Measurements from ENCODE around the gene DCAF8L2.

The DCAF8L2 gene

DNA sequence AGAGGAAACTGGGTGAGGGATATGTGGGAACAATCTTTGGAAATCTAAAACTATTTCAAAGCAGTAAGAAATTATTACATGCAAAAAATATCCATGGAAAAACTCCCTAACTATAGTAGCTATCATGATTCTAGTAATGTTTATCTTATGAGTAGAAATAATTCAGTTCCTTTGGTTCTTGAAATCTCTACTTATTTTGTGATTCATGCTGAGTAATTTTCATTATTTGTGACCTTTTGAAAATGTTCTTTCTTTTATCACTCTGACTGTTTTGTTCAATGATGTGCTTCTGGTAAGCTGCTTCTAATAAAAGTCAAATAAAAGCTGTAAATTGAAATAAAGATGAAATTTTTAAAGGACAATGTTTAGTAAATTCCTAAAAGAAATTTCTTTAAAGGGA lies 177.2 kb downstream of the DCAF8L2 start:
- Histone ChIP-seq H3K27ac (ENCODE audit: low read length, poor library complexity, severe bottlenecking) (no peak overlapping the region), H4K8ac (ENCODE audit: low read length) (no peak overlapping the region), H2BK15ac (ENCODE audit: low read depth, poor library complexity, severe bottlenecking) (no peak overlapping the region), H3K14ac (ENCODE audit: low read length in 2 of 2) (no peak overlapping the region), H2BK120ac (ENCODE audit: low read depth, low read length) (no peak overlapping the region), H3K18ac (ENCODE audit: low read depth in 1 of 2, low read length in 2 of 2) (no peak overlapping the region), H2AFZ (ENCODE audit: low read depth, low read length) (no peak overlapping the region), H3K4me1 (ENCODE audit: control insufficient read depth, insufficient read depth, low read depth, low read length) (no peaks in the 10 kb centered on the region), H2BK5ac (ENCODE audit: low read depth, low read length, poor library complexity, severe bottlenecking) (no peak overlapping the region), H3K4ac (ENCODE audit: low read depth in 1 of 2, low read length in 2 of 2) (no peak overlapping the region), H3K27me3 (ENCODE audit: control insufficient read depth in 1 of 2, insufficient read depth in 1 of 2, low read length in 2 of 2) (no peaks in the 10 kb centered on the region), H3K9me3 (ENCODE audit: control insufficient read depth, low read length) (no peaks in the 10 kb centered on the region), H4K91ac (ENCODE audit: low read length) (no peak overlapping the region), H3K36me3 (ENCODE audit: control insufficient read depth in 1 of 2, insufficient read depth in 2 of 2, low read depth in 1 of 2, low read length in 2 of 2) (no peaks in the 10 kb centered on the region), H2BK12ac (ENCODE audit: low read length in 2 of 2) (no peak overlapping the region), H3K79me1 (replicated peaks; ENCODE audit: low read length, poor library complexity, severe bottlenecking) (no peaks in the 10 kb centered on the region), H3K23ac (ENCODE audit: low read length in 2 of 2) (no peak overlapping the region), H3K4me2 (ENCODE audit: low read length, poor library complexity, severe bottlenecking) (no peak overlapping the region), H2AK5ac (ENCODE audit: low read length, severe bottlenecking) (no peak overlapping the region), H3K9ac (ENCODE audit: low read length) (no peak overlapping the region), H3K4me3 (ENCODE audit: insufficient read depth in 1 of 2, low read depth in 1 of 2, low read length in 2 of 2) (no peak overlapping the region)
- no peak for DNase-seq

DNA sequence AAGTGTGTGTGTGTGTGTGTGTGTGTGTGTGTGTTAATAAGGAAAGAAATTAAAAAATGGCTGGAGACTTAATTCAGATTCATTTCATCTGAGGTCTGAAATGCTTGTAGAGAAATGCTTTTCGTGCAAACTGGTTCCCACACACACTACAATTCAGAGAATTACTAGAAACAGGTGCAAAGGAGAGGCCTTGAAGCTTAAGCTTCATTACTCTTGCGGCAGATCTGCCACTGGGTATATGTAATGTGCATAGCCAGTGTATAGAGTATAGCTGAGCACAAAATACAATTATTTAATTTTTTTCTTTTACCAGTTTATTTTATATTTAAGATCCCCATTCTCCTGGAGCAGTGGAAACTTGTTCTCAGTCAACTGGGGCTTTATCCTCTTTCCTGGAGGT lies 185.8 kb downstream of the DCAF8L2 start:
- Histone ChIP-seq H3K79me1 (replicated peaks; ENCODE audit: low read length, poor library complexity, severe bottlenecking) (no peaks in the 10 kb centered on the region), H3K27ac (ENCODE audit: low read length, poor library complexity, severe bottlenecking) (no peak overlapping the region), H2BK5ac (ENCODE audit: low read depth, low read length, poor library complexity, severe bottlenecking) (no peak overlapping the region), H3K9me3 (ENCODE audit: control insufficient read depth, low read length) (no peaks in the 10 kb centered on the region), H2AK5ac (ENCODE audit: low read length, severe bottlenecking) (no peak overlapping the region), H4K8ac (ENCODE audit: low read length) (no peak overlapping the region), H3K4me3 (ENCODE audit: insufficient read depth in 1 of 2, low read depth in 1 of 2, low read length in 2 of 2) (no peak overlapping the region), H3K4ac (ENCODE audit: low read depth in 1 of 2, low read length in 2 of 2) (no peak overlapping the region), H2AFZ (ENCODE audit: low read depth, low read length) (no peak overlapping the region), H3K18ac (ENCODE audit: low read depth in 1 of 2, low read length in 2 of 2) (no peak overlapping the region), H3K9ac (ENCODE audit: low read length) (no peak overlapping the region), H3K4me1 (ENCODE audit: control insufficient read depth, insufficient read depth, low read depth, low read length) (no peaks in the 10 kb centered on the region), H3K23ac (ENCODE audit: low read length in 2 of 2) (no peak overlapping the region), H3K4me2 (ENCODE audit: low read length, poor library complexity, severe bottlenecking) (no peak overlapping the region), H2BK15ac (ENCODE audit: low read depth, poor library complexity, severe bottlenecking) (no peak overlapping the region), H3K27me3 (ENCODE audit: control insufficient read depth in 1 of 2, insufficient read depth in 1 of 2, low read length in 2 of 2) (no peaks in the 10 kb centered on the region), H3K36me3 (ENCODE audit: control insufficient read depth in 1 of 2, insufficient read depth in 2 of 2, low read depth in 1 of 2, low read length in 2 of 2) (no peaks in the 10 kb centered on the region), H2BK120ac (ENCODE audit: low read depth, low read length) (no peak overlapping the region), H3K14ac (ENCODE audit: low read length in 2 of 2) (no peak overlapping the region), H2BK12ac (ENCODE audit: low read length in 2 of 2) (no peak overlapping the region), H4K91ac (ENCODE audit: low read length) (no peak overlapping the region)
- no peak for DNase-seq
- WGBS = no CpG with 5 or more reads among the region's 2 CpGs

DNA sequence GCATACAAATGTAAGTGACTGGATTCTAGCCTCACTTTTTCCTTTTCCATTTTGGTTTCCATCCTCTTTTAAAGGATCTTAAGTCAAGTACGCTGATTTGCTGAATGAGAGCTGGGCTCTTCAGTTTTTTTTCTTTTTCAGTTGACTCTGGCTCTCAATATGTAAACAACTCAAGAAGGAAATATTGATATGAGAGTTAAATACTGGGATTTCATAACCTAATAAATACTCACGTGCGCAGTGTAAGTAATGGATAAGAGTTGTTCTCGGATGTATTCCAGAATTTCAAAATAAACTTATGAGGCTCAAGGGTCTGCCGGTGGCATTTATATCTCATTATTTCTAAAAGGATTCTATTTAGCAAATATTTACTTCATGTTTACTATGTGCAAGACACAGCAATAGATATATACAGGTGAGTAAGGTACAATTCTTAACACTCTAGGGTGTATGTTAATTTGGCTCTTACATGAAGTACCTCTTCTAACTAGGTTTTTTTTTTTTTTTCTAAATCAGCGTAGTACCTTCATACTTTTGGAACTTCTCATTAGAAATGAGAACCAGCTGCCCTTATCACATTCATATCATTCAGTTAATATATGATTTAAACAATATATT lies 206.6 kb downstream of the DCAF8L2 start:
- Histone ChIP-seq H3K18ac (ENCODE audit: low read depth in 1 of 2, low read length in 2 of 2) (no peak overlapping the region), H3K9me3 (ENCODE audit: control insufficient read depth, low read length) (no peaks in the 10 kb centered on the region), H2BK15ac (ENCODE audit: low read depth, poor library complexity, severe bottlenecking) (no peak overlapping the region), H3K4me3 (ENCODE audit: insufficient read depth in 1 of 2, low read depth in 1 of 2, low read length in 2 of 2) (no peak overlapping the region), H3K27me3 (ENCODE audit: control insufficient read depth in 1 of 2, insufficient read depth in 1 of 2, low read length in 2 of 2) (no peaks in the 10 kb centered on the region), H2BK120ac (ENCODE audit: low read depth, low read length) (no peak overlapping the region), H2AK5ac (ENCODE audit: low read length, severe bottlenecking) (no peak overlapping the region), H3K9ac (ENCODE audit: low read length) (no peak overlapping the region), H4K8ac (ENCODE audit: low read length) (no peak overlapping the region), H3K27ac (ENCODE audit: low read length, poor library complexity, severe bottlenecking) (no peak overlapping the region), H3K4me1 (ENCODE audit: control insufficient read depth, insufficient read depth, low read depth, low read length) (no peaks in the 10 kb centered on the region), H3K23ac (ENCODE audit: low read length in 2 of 2) (no peak overlapping the region), H2BK5ac (ENCODE audit: low read depth, low read length, poor library complexity, severe bottlenecking) (no peak overlapping the region), H3K4ac (ENCODE audit: low read depth in 1 of 2, low read length in 2 of 2) (no peak overlapping the region), H3K79me1 (replicated peaks; ENCODE audit: low read length, poor library complexity, severe bottlenecking) (no peaks in the 10 kb centered on the region), H2AFZ (ENCODE audit: low read depth, low read length) (no peak overlapping the region), H4K91ac (ENCODE audit: low read length) (no peak overlapping the region), H3K4me2 (ENCODE audit: low read length, poor library complexity, severe bottlenecking) (no peak overlapping the region), H3K36me3 (ENCODE audit: control insufficient read depth in 1 of 2, insufficient read depth in 2 of 2, low read depth in 1 of 2, low read length in 2 of 2) (no peaks in the 10 kb centered on the region), H2BK12ac (ENCODE audit: low read length in 2 of 2) (no peak overlapping the region), H3K14ac (ENCODE audit: low read length in 2 of 2) (no peak overlapping the region)
- no peak for DNase-seq
- 100% methylated on average over 1 of the region's 6 CpGs for WGBS

DNA sequence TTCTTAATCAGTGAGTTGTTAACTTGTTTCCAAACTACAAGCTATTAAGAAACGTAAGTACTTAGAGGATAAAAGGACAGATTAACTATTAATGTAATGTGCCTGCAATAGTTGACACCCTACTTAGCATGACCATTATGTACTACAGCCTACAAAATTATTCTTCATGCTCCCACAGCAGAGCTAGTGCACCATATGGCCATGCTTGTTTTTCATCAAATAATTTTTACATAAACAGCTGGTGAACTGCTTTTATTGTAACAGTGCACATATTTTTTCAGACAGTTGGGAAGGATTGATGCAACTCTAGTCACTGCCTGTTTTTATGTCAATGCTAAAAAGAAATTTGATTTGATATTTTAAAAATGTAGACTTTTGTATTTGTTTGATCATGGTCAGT lies 207.4 kb downstream of the DCAF8L2 start:
- Histone ChIP-seq H3K36me3 (ENCODE audit: control insufficient read depth in 1 of 2, insufficient read depth in 2 of 2, low read depth in 1 of 2, low read length in 2 of 2) (no peaks in the 10 kb centered on the region), H3K9ac (ENCODE audit: low read length) (no peak overlapping the region), H3K23ac (ENCODE audit: low read length in 2 of 2) (no peak overlapping the region), H3K27me3 (ENCODE audit: control insufficient read depth in 1 of 2, insufficient read depth in 1 of 2, low read length in 2 of 2) (no peaks in the 10 kb centered on the region), H3K18ac (ENCODE audit: low read depth in 1 of 2, low read length in 2 of 2) (no peak overlapping the region), H4K91ac (ENCODE audit: low read length) (no peak overlapping the region), H3K9me3 (ENCODE audit: control insufficient read depth, low read length) (no peaks in the 10 kb centered on the region), H4K8ac (ENCODE audit: low read length) (no peak overlapping the region), H3K14ac (ENCODE audit: low read length in 2 of 2) (no peak overlapping the region), H2AFZ (ENCODE audit: low read depth, low read length) (no peak overlapping the region), H2BK120ac (ENCODE audit: low read depth, low read length) (no peak overlapping the region), H2BK5ac (ENCODE audit: low read depth, low read length, poor library complexity, severe bottlenecking) (no peak overlapping the region), H2AK5ac (ENCODE audit: low read length, severe bottlenecking) (no peak overlapping the region), H3K4me2 (ENCODE audit: low read length, poor library complexity, severe bottlenecking) (no peak overlapping the region), H3K27ac (ENCODE audit: low read length, poor library complexity, severe bottlenecking) (no peak overlapping the region), H3K79me1 (replicated peaks; ENCODE audit: low read length, poor library complexity, severe bottlenecking) (no peaks in the 10 kb centered on the region), H2BK15ac (ENCODE audit: low read depth, poor library complexity, severe bottlenecking) (no peak overlapping the region), H3K4me1 (ENCODE audit: control insufficient read depth, insufficient read depth, low read depth, low read length) (no peaks in the 10 kb centered on the region), H3K4ac (ENCODE audit: low read depth in 1 of 2, low read length in 2 of 2) (no peak overlapping the region), H2BK12ac (ENCODE audit: low read length in 2 of 2) (no peak overlapping the region), H3K4me3 (ENCODE audit: insufficient read depth in 1 of 2, low read depth in 1 of 2, low read length in 2 of 2) (no peak overlapping the region)
- DNase-seq = no peak
- WGBS = no CpG with 5 or more reads among the region's 1 CpG

Measured in mesenchymal stem cell (in vitro differentiated cells and primary cell).